ENCODE results near the gene KLF7.

The KLF7 gene

DNA sequence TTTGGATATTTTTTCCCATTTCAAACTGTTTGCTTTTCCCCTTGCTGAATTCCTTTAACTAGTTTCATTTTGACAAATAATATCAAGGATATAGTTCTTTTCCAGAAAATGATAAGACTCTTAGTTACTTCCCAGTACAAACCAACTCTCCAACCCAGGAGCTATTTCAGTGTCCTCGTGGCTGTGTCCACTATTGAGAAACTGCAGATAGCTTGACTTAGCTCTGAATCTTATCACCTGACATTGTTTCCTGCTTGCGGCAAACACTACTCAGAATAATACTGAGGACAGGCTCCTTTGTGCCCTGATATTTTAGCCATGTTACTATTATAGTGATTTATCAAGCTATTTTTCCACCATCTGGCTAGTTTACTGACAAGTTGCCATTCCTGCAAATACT lies 74.6 kb downstream of the KLF7 start:
- no peak for DNase-seq (ENCODE audit: low read depth)

DNA sequence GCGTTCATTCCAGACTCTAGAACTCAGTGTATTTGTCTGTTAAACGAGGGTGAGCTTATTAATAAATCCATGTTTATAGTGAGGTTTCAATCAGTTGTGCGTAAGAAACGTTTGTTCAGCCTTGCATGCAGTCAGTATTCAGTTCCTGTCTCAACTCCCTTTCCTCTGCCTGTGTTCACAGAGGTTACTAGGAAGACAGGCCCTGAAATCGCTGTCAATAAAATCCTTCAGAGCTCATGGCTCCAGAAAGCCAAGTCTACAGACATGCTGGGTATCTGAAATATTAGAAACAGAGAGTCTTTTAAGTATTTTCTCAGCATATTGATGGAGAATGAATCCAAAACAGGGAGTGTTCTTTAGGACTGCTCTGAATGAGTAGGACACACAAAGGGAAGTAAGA lies 75.4 kb downstream of the KLF7 start:
- DNase-seq (ENCODE audit: low read depth), result no peak

DNA sequence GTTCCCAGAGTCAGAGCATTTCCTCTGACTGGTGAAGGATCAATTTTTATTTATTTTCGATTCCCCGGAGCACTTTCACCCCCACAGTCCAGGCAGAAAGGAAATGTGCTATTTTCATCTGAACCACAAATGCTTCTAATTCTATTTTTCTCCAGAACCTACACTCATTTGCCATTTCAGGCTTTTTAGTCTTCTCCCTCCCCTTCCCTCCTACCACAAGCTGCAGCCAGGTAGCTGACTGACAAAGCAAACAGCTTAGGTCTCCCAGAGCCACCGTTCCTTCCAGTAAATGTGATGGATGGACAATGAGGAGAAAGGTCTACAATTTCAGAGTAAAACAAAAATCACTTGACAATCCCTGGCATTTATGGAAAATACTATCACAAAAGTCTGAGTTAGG lies 76.9 kb downstream of the KLF7 start:
- no peak for DNase-seq (ENCODE audit: low read depth)

DNA sequence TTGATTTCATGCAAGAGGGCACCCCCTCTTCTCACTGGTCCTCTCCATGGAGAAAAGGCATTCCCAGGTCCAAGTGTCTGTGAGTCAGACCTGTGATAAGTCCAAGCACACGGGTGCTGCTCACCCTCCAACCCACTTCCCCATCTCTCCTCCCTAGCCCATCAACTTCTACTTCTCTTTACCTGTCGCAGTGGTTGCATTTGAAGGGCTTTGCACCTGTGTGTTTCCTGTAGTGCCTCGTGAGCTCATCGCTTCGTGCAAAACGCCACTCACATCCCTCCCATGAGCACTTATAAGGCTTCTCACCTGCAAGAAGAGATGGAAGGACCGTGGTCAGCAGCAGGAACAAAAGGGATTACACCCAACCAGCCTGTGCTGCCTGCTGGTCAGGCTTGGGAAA lies 77.5 kb downstream of the KLF7 start:
- no peak for DNase-seq (ENCODE audit: low read depth)

DNA sequence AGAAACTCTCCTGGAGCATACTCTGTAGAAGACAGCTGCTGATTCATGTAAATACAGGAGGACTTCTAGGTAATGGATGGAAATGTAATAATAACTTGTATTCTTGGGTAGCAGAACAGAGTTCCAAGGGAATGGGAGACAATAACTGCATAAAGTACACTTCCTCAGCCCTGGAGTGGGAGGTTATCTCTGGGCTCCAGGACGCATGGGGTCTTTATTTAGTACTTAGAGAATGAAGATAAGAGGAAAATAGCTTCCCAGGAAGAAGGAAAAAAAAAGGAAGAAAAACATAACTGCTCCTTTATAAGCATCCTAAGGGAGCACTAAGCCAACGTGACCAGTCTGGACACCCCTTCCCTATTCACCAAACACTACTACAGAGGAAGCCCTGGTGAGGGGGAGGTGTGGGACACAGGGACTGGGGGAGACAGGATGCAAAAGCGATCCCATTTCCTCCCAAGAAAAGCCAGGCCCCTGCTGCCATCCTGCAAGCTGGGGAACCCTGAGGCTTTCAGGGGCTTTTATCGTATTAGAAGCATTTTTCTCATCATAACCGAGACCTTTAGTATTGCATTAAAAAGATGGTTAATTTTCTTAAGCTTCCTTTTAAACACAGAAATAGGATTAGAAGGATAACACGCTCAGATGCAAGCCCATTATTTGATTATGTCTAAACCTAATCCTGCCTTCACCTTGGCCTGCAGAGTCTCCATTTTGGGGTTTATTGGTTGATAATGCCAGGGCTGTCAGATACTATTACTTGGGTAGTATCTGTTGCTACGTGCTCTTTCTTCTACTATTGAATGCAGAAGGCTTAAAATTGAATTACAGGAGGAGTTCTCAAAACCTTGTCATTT lies 78.5 kb downstream of the KLF7 start:
- DNase-seq (ENCODE audit: low read depth), result no peak

DNA sequence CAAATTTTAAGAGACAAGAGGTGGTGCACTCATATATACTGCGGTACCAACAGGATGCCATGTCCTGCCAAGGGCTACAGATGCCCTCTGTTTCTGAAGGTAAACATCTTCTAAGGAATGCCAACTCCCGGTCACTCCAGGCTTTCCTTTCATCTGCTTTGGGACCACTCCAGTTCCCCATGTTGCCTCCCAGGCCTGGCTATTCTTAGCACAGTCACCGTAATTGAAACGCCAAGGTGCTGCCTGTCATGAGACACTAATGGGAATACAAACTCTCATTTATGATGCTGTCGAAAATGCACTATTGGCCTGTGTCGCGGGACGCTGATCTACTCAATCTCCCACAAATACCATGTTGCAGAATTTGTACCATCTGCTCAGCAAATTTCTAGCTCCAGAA lies 79.6 kb downstream of the KLF7 start:
- DNase-seq (ENCODE audit: low read depth), result no peak

DNA sequence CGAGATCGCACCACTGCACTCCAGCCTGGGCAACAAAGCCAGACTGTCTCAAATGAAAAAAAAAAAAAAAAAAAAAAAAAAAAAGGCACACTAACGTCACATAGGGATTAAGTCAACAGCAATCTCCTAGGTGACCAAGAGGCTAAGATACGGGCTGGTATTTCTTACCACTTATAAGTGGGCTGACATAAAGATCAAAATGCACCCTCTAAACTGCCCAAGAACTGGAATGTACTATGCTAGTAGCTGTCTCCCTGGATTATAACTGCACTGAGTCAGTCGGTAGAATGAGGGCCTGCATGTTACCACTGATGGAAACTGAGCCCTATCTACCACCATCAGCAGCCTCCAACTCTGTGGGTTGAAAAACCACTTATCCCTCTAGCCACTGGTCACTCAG lies 80.6 kb downstream of the KLF7 start:
- no peak for DNase-seq (ENCODE audit: low read depth)

DNA sequence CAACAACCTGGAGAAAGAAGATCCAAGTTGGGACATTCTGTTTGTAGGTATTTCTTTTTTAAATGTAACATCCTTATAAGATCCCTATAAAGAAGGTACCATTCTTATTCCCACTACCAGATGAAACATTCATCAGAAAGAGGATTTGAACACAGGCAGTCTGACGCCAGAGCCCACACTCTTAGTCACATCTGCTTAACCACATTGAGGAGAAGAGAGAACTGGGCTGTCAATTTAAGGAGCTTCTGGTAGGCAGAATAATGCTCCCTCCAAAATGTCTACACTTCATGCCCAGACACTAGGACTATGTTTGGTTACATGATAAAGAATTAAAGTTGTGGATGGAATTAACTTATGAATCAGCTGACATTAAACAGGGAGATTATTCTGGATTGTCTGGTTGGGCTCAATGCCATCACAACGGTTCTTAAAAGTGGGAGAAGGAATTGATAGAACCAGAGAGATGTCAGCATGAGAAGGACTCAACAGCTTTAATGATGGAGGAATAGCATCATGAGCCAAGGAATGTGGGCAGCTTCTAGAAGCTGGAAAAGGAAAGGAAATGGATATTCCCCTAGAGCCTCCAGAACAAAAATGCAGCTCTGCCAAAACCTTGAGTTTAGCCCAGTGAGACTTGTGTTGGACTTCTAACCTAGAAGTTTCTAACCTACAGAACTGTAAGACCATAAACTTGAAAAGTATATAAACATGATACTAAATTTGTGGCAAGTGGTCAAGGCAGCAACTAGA lies 82.2 kb downstream of the KLF7 start:
- DNase-seq (ENCODE audit: low read depth), result no peak

DNA sequence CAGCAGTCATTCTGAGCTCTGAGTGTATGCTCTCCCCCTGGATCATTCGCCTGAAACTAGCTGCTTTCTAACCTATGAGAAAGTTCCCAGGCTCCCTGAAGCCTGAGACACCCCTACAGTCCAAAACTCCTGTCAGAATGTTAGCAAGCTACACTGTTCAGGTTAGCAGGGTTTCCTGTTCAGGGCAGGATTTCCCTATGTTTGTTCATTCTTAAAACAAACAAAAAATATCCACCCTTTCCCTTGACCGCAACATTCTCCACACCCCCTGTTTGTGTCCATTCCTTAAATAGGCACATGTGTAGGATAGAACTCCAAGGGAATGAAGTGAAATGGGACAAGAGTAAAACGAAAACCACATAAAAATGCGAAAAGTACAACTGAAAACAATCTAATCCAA lies 83.1 kb downstream of the KLF7 start:
- DNase-seq (ENCODE audit: low read depth), result no peak

DNA sequence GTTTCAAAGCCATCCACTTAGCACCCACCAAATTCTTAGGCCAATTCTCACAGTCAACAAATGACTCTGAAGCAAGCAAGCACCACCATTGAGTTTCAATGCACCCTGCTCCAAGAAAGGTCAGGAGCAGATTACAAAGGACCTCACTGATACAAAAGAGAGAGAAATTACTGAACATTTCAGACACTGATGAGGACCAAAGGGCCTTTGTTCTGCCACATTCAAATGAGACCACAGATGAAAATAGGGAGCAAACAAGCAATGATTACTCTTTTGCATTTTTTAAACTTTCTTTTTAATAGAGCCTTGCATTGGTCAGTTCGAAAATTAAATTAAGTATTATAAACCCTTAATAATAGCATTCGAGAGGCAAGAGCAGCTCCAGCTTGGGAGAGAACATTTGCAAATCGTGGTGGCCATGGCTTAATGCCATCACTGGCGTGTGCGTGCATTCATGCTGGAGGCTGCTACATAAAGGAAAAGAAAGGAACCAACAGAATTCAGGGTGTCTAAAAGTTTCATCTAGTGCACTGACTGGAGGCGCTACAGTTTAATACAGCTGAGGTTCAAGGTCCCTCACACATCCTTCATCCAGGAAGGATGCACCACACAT lies 87.5 kb downstream of the KLF7 start:
- no peak for DNase-seq (ENCODE audit: low read depth)

DNA sequence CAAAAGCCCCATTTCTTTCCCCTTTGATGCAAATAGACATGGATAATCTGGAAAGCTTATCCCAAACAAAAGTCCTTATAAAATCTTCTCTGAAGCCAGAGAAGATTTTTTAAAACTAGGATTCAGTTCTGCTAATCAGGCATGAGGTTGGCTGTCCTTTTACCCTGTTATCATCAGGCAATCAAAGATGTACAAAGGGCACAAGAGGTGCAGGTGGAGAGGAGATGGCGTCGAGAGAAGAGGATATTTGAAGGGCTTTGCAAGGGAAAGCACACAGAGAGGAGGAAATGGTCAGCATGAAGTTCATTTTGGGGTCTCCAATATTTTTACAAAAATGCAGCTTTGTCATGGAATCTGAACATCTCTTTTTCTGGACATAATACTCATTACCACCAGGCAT lies 88.5 kb downstream of the KLF7 start:
- no peak for DNase-seq (ENCODE audit: low read depth)

DNA sequence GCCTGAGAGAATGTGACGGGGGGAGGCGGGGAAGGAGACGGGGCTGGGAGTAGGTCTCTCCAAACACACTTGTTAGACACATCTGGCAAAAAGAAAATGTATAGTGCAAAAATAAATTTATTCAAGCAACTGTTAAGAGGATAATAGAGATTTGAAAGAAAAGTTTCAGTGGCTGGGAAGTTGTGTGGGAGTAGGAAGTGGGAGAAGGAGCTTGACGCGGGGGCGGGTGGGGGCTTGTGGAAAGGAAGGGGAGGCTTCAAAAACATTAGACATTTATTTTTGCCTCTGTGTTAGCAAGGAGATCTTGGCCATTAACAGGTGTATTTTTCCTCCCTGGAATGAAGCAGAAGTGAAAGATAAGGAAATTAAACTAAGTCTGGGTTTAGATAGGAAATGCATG lies 90.3 kb downstream of the KLF7 start:
- no peak for DNase-seq (ENCODE audit: low read depth)

DNA sequence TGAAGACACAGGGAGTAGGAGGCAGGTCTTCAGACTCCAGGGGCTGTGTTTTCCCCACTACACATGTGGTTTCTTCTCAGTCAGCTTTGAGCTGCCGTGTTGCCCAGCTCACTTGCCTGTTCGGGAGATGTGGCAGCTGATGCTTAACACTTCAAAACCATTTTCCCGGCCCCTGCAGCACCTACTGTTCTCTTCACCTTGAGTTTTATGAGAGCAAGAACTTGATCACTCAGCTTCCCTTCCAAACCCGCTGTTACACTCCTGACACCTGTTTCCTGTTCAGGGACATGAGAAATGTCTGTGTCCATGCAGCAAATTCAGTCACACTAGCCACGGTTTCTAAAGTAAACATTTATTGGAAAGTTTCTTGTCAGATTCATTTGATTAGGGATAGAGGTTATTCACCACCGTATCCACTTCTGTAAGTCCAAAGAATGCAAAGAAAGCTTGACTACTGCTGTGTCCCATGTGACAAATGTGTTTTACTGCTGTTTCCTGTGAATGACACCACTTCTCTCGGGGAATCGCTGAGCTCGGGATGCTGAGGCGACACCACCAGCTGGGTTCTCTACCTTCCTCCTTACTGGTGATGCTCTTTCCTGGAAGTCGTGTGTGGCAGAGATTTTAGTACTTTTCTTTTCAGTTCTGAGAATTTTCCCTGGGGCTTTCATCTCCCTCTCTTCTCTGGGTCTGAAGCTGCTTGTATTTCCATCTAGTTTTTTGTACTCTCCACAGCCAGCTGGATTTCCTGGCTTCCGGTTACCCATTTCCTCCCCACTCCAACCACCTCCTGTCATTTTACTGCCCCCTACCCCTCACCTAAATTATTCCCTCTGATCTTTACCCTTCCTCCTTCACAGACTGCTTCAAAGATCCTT lies 91.7 kb downstream of the KLF7 start:
- no peak for DNase-seq (ENCODE audit: low read depth)

DNA sequence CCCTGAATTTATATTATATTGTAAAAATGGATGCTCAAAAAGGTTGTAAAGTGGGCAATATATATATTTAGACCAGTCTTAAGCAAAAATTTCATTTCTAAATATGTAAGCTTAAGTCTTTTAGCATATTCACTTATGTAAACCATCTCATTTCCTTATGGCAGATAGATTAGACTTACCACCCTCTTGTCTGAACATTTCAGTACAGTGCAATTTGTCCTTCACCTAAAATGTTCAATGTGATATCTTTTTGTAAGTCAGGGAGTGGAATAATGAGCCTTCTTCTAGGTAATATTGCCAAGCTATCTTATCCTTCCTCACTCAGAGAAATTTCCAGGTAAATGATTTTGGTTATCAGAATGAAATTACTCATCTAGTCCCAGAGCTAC lies 92.3 kb downstream of the KLF7 start:
- no peak for DNase-seq (ENCODE audit: low read depth)

DNA sequence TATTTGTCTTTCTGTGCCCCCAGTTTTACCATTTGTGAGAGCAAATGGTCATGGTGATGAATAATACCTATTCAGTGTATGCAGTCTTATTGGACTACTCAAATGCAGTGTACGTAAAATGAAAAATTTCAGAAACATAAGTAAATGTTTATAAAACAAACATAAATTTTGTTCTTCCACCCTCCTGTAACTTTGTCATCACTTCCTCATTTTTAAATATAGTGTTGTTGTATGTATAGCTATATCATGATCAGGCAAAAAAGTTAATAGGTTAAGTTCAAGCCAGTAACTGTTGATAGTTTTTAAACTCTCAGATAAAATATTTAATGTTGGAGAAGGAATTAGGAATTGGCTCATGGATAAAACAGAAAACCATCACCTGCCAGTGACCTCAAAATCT lies 93.2 kb downstream of the KLF7 start:
- no peak for DNase-seq (ENCODE audit: low read depth)

DNA sequence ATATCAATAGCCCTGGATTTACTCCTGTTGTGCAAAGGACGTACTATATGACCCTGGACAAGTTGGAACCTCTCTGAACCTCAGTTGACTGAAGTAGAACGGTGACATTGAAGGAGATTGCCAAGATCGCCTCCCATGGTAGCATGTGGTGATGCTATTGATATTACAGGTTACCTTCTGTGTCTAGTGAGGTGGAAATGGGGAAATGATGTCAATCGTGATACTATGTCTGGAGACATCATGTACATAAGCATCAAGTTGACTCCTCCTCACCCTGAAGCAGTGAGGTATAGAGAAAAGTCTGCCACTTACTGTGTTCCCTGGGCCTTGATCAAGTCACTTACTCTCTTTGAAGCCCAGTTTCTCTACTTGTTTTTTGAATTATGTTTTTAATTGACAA lies 93.9 kb downstream of the KLF7 start:
- DNase-seq (ENCODE audit: low read depth), result no peak

DNA sequence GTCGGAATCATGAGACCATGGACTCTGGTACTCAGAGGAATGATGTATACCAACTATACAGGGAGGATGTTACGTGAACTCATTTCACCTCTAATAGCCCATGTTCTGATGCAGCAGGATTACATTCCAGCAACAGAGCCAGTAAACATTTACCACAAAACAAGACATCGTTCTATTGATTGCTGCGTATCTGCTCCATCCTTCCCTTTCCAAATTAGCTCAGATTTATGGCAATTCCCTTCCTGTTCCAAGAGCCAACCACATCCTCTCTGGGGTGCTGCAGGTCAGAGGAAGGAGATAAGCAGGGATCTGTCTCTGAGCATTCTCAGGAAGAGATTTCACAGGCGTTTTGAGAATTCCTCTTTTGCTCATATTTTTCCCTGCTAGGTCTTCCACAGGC lies 98.3 kb downstream of the KLF7 start:
- DNase-seq (ENCODE audit: low read depth), result no peak

DNA sequence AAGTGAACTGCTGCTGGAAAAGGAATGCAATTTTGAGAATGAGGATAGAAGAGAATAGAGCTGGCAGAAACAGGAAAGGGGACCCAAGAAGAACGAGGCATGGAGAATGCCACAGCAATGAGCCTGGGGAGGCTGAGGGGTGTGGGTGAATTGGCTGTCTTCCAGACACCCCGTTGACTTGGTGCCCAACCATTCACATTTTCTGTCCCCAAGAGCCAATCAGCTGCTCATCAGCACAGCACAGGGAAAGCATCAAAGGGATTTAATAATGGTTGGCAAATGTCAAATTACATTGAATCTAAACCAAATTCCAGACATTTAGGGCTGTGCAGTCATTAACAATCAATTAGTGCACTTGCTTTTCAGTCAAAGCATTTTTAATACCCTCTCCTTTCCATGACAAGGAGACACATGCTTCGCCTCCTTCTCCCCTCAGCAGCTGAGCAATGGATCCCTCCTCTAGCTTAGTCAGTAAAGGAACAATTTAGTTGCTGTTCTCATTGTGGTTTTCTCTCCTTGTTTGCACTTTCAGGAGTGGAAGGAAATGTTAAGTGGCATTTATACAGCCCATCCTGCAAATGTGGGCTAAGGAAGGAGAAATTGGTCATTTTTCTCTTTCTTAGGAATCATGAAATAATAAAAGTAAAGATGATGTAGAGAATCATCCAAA lies 98.8 kb downstream of the KLF7 start:
- DNase-seq (ENCODE audit: low read depth), result no peak

DNA sequence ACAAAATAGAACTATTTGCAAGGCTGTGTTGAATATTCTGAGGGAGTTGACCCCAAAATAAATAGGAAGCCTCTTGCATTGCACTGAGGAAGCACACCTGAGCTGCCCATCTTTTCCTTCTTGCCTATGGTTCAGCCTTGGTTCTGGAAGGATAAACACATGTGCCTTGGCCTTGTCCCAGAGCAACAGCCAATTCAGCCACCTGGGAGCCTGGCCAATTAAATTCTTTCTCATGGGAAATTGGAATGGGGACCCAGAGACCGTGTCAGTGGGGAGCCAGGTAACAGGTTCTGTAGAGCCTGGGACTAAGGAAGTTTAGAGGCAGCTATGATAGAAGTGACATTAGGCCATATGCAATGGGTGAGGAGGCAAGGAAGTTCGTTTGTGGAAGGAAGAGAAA lies 99.6 kb downstream of the KLF7 start:
- DNase-seq (ENCODE audit: low read depth), result no peak

DNA sequence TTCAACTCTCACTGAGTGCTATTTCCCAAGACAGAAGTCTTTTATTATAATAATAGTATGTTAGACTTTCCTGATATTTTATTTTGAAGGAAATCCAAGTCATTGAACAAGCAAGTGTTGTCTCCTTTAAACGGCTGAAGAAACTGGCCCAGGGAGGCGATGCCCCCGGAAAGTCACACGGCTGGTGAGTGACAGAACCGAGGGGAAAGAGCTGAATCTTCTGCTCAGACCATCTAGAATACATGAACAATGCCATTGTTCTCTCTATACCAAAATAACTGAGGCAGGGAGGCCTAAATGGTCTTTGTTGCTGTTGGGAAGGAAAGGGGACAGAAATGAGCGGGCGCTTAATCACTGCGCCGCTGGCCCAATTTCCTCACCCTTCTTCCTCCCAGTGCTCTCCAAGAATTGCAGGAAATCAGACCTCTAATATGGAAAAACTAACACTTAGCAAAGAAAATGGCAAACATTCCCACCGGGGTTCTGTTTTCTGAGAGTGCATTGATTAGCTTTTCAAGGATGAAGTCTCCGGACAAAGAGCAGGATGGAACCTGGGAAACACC lies 101.5 kb downstream of the KLF7 start:
- no peak for DNase-seq (ENCODE audit: low read depth)

DNA sequence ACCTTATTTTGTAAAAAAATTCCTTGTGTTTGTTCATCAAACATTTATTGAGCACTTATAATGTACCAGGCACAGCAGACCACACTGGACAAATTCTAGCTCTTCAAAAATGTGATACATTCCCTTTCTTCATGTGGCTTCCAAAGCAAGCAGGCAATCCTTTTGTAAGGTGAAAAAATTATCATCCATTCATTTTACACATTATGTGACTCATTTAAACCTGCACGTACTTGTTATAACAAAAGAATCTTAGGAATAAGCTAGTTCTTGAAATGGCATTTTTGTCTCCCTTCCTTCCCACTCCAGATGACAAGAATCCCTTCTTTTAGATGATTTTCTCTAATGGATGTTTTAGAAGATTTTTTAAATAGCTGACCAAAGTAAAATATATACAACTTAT lies 104.6 kb downstream of the KLF7 start:
- DNase-seq (ENCODE audit: low read depth), result no peak
